HG02678 (cell line): Measurements from ENCODE around the gene NCF2.

Source experiments
- ATAC-seq: cut with Tn5 transposase; IDR thresholded peaks from one replicate; pipeline ENCODE4 v1.9.1; 2021; ENCODE audit warnings: mild to moderate bottlenecking, moderate library complexity; ENCODE audit not compliant: unreplicated experiment

Gene NCF2

DNA sequence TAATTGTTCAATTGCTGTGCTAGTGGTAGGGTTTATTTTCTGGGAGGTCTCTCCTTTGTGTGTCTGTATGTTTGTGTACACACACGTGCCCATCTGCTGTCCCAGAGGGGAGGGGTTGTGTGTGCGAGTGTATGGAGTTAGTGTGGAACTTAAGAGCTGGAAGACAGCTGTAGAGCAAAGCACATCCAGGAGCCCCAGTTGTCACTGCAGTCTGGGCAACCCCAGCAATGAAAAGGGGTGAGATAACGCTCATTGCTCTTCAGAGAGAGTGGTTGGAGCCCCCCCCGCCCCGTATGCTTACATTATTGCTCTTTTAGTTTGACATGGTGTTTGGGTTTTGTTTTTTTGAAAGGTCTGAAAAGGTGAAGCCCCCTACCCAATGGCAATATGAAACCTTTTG is 36.9 kb downstream of the NCF2 start:
- no peak for ATAC-seq

GRCh38 chr1:183552891-183553290 is 37.4 kb downstream of the NCF2 start:
- no peak for ATAC-seq

- ATAC-seq, result no peak
Measured at GRCh38 chr1:183552441-183552840, 37.8 kb downstream of the NCF2 start.

GRCh38 chr1:183551924-183552323 is 38.3 kb downstream of the NCF2 start:
- no peak for ATAC-seq

DNA sequence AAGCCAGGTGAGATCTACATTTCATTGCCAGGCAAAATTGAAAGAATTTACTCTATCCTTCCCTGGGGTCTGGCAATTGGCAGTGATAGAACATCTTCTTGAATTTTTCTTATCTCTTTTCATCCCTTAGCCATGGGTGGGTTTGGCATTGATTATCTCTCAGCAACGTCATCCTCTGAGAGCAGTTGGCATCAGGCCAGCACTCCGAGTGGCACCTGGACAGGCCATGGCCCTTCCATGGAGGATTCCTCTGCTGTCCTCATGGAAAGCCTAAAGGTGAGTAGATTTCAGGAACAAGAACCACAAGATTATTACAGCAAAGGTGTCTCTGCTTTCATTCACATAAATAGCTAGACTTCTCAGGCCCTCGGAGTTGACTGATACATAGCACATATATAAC is 39.3 kb downstream of the NCF2 start:
- ATAC-seq, result no peak

- no peak for ATAC-seq
Measured at GRCh38 chr1:183548116-183548515, 42.1 kb downstream of the NCF2 start.

DNA sequence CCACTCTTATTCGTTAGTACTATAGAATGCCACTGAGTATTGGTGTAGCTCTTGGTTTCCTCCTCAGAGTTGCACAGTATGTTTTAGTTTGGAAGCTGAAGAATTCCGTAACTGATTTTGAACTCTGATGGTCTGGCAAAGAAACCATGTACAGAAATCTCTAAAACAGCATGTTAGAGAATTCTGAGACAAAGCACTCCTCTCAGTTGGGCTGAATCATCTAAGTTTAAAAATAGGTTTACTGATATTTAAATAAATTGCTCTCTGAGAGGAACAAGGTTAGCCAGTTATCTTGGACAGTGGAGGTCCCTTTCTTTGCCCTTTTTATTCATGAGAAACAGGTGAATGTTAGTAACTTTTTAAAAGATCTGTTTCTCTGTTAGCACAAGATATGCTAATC is 43.8 kb downstream of the NCF2 start:
- ATAC-seq, result no peak

- ATAC-seq, result no peak
Measured at GRCh38 chr1:183544598-183545297, 45.5 kb downstream of the NCF2 start.

- no peak for ATAC-seq
Measured at GRCh38 chr1:183543619-183544204, 46.5 kb downstream of the NCF2 start.

GRCh38 chr1:183537405-183537804 is 52.9 kb downstream of the NCF2 start:
- no peak for ATAC-seq

DNA sequence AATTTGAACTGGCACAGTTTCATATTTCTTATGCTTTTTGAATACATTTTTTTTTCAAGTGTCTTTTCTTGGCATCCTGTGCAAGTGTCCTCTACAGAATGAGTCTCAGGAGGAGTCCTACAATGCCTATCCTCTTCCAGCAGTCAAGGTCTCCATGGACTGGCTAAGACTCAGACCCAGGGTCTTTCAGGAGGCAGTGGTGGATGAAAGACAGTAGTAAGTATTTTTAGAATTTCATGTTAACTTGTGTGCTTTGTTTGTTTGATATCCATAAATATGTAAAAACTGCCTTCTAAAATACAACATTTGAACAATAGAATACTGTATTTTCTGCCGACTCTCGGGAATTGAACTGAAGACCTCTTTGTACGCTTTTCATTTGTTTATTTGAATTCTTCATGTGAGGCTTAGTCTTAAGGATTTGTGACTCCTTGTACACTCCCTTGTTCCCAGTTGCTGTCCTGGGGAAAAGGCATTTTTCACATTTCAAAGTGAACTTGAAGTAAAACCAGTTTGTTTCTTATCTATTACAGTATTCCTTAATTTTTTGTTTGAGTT is 56.6 kb downstream of the NCF2 start:
- no peak for ATAC-seq

- no peak for ATAC-seq
Measured at GRCh38 chr1:183528577-183528976, 61.7 kb downstream of the NCF2 start.

DNA sequence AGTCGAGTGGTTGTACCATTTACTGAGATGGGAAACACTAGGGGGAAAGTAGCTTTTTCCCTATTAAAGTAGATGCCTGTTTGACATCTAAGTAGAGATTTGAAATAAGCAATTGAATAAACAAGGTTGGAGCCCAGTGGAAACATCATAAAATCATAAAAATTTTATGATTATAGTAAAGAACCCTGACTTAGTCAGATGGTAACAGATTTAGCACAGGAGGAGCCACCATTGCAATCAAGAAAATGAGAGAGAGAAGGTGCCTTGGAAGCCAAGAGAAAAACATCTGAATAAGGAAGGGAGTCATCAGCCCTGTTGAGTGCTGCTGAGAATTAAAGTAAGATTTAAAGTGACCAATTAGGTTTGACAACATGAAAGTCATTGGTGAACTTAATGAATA is 68.2 kb downstream of the NCF2 start:
- no peak for ATAC-seq

- ATAC-seq, result no peak
Measured at GRCh38 chr1:183520379-183520778, 69.9 kb downstream of the NCF2 start.

DNA sequence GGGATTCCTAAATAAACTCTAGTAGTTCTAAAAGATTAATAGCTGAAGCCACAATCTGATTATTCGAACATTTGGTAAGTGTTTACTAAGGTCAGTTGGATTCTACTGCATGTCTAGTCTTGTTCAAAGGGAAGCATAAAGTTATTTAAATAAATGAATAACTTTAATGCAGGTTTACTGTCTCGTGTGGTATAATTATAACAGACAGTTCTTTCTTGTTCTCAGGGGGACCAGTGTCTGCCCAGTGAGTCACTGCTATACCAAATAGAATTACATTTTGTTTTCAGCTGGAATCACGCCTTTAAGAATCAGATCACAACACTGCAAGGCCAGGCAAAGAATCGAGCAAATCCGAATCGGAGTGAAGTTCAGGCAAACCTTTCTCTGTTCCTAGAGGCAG is 72.9 kb downstream of the NCF2 start:
- ATAC-seq, result no peak

- ATAC-seq, result no peak
Measured at GRCh38 chr1:183516725-183517124, 73.5 kb downstream of the NCF2 start.

GRCh38 chr1:183515002-183515689 is 75.1 kb downstream of the NCF2 start:
- no peak for ATAC-seq

DNA sequence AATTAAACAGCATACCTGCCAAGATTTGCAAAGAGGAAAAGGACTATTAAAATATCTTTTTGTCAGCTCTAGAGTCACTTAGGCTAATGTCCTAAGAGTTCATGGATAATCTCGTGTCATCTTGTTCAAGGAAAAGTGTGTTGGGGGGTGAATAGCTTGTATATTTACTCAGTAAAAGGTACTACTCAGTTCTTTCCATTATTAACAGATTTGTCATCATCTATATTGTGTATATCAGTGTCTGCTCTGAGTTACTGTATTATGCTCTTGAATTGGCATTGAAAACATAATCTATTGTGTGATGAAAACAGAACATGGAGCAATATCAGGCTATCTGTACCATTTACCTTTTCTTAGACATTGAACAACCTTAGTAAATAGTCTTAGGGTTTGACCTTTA is 76.0 kb downstream of the NCF2 start:
- ATAC-seq, result no peak

DNA sequence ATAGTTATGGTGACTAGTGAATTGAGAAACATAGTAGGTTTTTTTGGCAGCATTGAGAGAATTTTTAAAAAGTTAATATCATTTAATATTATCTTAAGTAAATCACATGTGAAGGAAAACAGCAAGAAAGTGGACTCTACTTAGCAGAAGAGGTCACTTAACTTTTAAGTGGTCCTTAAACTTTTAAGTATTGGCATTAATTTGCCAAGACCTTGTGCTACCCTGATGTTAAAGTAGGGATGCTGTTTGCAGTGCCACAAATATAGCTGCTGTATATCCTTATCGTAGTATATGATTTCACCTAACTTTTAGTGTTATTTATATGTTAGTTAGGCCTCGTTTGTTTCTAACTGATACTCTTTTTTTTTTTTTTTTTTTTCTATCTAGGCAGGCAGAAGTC is 77.8 kb downstream of the NCF2 start:
- ATAC-seq, result no peak

DNA sequence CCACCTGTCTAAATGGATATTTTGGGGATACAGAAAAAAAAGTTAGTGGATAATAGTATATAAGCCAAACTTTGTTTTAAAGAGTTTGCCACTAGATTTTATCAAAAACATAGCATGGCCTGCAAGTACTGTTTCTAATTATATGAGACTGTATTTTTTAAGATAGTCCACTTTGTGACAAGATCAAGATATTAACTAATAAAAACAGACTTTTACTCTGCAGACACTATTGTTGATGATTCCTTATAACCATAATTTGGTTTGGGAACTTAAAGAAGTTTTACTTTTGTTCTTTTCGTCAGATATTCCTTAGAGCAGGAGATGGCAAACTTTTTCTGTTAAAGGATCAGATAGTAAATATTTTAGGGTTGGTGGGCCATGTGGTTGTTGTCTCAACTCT is 81.6 kb downstream of the NCF2 start:
- ATAC-seq, result no peak

- no peak for ATAC-seq
Measured at GRCh38 chr1:183506561-183506960, 83.7 kb downstream of the NCF2 start.
